Hepatocyte (in vitro differentiated cells): ENCODE results near the gene PSME4.

ENCODE experiments used
- EZH2 ChIP-seq: fragments of 200-600 bp; sonication (generic); IDR thresholded peaks from 2 replicates; pipeline ENCODE4 v1.6.1; 2016; ENCODE audit warnings: antibody characterized with exemption, mild to moderate bottlenecking, borderline replicate concordance
- TF ChIP-seq, protein P1 (sequence below): fragments of 200-600 bp; sonication (generic); IDR thresholded peaks from 2 replicates; pipeline ENCODE4 v1.5.1; 2016; ENCODE audit warnings: antibody characterized with exemption, mild to moderate bottlenecking; ENCODE audit not compliant: poor library complexity

DNA sequence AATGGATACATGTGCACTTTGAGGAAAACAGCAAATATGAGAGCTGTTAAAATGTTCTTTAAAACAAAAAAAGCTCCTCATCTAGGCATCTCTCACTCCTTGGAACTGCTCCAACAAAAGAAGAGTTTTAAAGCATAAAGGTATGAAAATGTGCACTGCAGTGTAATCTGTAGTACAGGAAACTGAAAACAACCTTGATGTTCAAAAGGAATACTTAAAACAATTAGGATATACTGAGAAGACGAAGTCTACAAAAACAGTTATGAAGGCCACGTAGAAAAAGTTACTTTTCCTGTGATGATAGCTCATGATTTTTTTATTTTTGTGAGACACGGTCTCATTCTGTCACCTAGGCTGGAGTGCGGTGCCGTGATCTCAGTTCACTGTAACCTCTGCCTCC, 109.0 kb downstream of the PSME4 start:
- TF ChIP-seq, protein P1, sequence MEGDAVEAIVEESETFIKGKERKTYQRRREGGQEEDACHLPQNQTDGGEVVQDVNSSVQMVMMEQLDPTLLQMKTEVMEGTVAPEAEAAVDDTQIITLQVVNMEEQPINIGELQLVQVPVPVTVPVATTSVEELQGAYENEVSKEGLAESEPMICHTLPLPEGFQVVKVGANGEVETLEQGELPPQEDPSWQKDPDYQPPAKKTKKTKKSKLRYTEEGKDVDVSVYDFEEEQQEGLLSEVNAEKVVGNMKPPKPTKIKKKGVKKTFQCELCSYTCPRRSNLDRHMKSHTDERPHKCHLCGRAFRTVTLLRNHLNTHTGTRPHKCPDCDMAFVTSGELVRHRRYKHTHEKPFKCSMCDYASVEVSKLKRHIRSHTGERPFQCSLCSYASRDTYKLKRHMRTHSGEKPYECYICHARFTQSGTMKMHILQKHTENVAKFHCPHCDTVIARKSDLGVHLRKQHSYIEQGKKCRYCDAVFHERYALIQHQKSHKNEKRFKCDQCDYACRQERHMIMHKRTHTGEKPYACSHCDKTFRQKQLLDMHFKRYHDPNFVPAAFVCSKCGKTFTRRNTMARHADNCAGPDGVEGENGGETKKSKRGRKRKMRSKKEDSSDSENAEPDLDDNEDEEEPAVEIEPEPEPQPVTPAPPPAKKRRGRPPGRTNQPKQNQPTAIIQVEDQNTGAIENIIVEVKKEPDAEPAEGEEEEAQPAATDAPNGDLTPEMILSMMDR = no peak
- no peak for TF ChIP-seq EZH2
